SU-DHL-6 (cell line): ENCODE results near the gene TMPRSS11E.

ENCODE experiments used
- H2AFZ ChIP-seq: fragments of 200-600 bp; sonication (generic); 2 replicates; pipeline ENCODE4 v1.6.1; 2014; ENCODE audit warnings: low read depth, mild to moderate bottlenecking, moderate library complexity, mixed read lengths, antibody characterized with exemption, low read length; ENCODE audit not compliant: severe bottlenecking
- H3F3A ChIP-seq: fragments of 200-600 bp; shearing (Covaris generic); 2 replicates; pipeline ENCODE4 v1.6.0; 2016; ENCODE audit warnings: antibody characterized with exemption, mild to moderate bottlenecking; ENCODE audit not compliant: insufficient read depth
- H3K27ac ChIP-seq: fragments of 200-600 bp; sonication (generic); 2 replicates; pipeline ENCODE4 v1.5.1; 2016; ENCODE audit warnings: low read depth, mild to moderate bottlenecking, low read length, moderate library complexity, mixed read lengths
- H3K27me3 ChIP-seq: fragments of 200-600 bp; sonication (generic), shearing (Covaris generic); 2 replicates; pipeline ENCODE4 v1.6.0; 2014; ENCODE audit warnings: mild to moderate bottlenecking, low read length
- H3K36me3 ChIP-seq: fragments of 200-600 bp; sonication (generic); 2 replicates; pipeline ENCODE4 v1.6.1; 2014; ENCODE audit warnings: mild to moderate bottlenecking, low read length, mixed read lengths
- H3K4me2 ChIP-seq: fragments of 300-600, 200-600 bp; shearing (Covaris generic), sonication (generic); 2 replicates; pipeline ENCODE4 v1.6.0; 2014; ENCODE audit warnings: low read length, low read depth, mild to moderate bottlenecking; ENCODE audit not compliant: poor library complexity, severe bottlenecking
- H3K4me3 ChIP-seq: fragments of 200-600 bp; sonication (generic); 2 replicates; pipeline ENCODE4 v1.5.1; 2014; ENCODE audit warnings: antibody characterized with exemption, low read length, mild to moderate bottlenecking, mixed read lengths; ENCODE audit not compliant: insufficient read depth, poor library complexity, severe bottlenecking
- H3K79me2 ChIP-seq: fragments of 200-600 bp; sonication (generic); 2 replicates; pipeline ENCODE4 v1.6.1; 2014; ENCODE audit warnings: mild to moderate bottlenecking, low read length, moderate library complexity; ENCODE audit not compliant: insufficient read depth
- H3K9ac ChIP-seq: fragments of 200-600 bp; sonication (generic); 2 replicates; pipeline ENCODE4 v1.7.0; 2014; ENCODE audit warnings: mild to moderate bottlenecking, low read length
- H3K9me2 ChIP-seq: fragments of 200-600 bp; sonication (generic); replicated peaks from 2 replicates; pipeline ENCODE4 v1.6.1; 2014; ENCODE audit warnings: low read length; ENCODE audit not compliant: insufficient read depth
- H3K9me3 ChIP-seq: fragments of 200-600 bp; sonication (generic); 2 replicates; pipeline ENCODE4 v1.6.1; 2014; ENCODE audit warnings: low read length, mixed read lengths; ENCODE audit not compliant: insufficient read depth
- H4K20me1 ChIP-seq: fragments of 200-600 bp; sonication (generic); 2 replicates; pipeline ENCODE4 v1.6.1; 2014; ENCODE audit warnings: low read depth, mild to moderate bottlenecking, antibody characterized with exemption, low read length, moderate library complexity, mixed read lengths
- CTCF ChIP-seq: fragments of 200-600 bp; sonication (generic); IDR thresholded peaks from one replicate; pipeline ENCODE4 v1.5.1; 2017; ENCODE audit warnings: antibody characterized with exemption, mild to moderate bottlenecking, low read length, moderate library complexity; ENCODE audit not compliant: insufficient read depth, poor library complexity, severe bottlenecking
- EZH2phosphoT487 ChIP-seq: fragments of 200-600 bp; sonication (generic), shearing (Covaris generic); conservative IDR thresholded peaks from 2 replicates; pipeline ENCODE4 v1.6.1; 2018; ENCODE audit warnings: mild to moderate bottlenecking, antibody characterized with exemption, low read length, moderate library complexity, mixed read lengths

TMPRSS11E gene

GRCh38 chr4:68447201-68447600 lies at the start of gene TMPRSS11E:
TMPRSS11E (plus strand) TSS chr4:68447463; CDS start chr4:68447513, 50 bp downstream.
- Histone ChIP-seq H3K9me3 (no peaks in the 10 kb centered on the region), H3F3A (no peaks in the 10 kb centered on the region), H2AFZ (no peak within 1 kb of the TSS), H3K4me3 (no peak within 1 kb of the TSS), H4K20me1 (no peaks in the 10 kb centered on the region), H3K27me3 (no peaks in the 10 kb centered on the region), H3K36me3 (no peaks in the 10 kb centered on the region), H3K4me2 (no peak within 1 kb of the TSS), H3K9ac (no peak within 1 kb of the TSS), H3K9me2 (no peaks in the 10 kb centered on the region), H3K79me2 (no peaks in the 10 kb centered on the region), H3K27ac (no peak within 1 kb of the TSS)
- TF ChIP-seq EZH2phosphoT487 (no peak), CTCF (no peak)

GRCh38 chr4:68399306-68399705 lies 48.0 kb upstream of the TMPRSS11E start:
- no peak overlapping the region for H3K4me3 ChIP-seq
- H3K4me2 ChIP-seq = no peak overlapping the region
- H3K9me3 ChIP-seq = no peaks in the 10 kb centered on the region
- H3K79me2 ChIP-seq = no peaks in the 10 kb centered on the region
- no peaks in the 10 kb centered on the region for H3K27me3 ChIP-seq
- TF ChIP-seq EZH2phosphoT487 (no peak), CTCF (no peak)
- no peaks in the 10 kb centered on the region for H3K9me2 ChIP-seq
- H3K9ac ChIP-seq = no peak overlapping the region
- H3K36me3 ChIP-seq = no peaks in the 10 kb centered on the region
- H2AFZ ChIP-seq = no peak overlapping the region
- no peak overlapping the region for H3K27ac ChIP-seq
- no peaks in the 10 kb centered on the region for H3F3A ChIP-seq
- H4K20me1 ChIP-seq = no peaks in the 10 kb centered on the region

- H3K36me3 ChIP-seq = no peaks in the 10 kb centered on the region
- no peaks in the 10 kb centered on the region for H3K79me2 ChIP-seq
- no peaks in the 10 kb centered on the region for H3F3A ChIP-seq
- H3K27me3 ChIP-seq = no peaks in the 10 kb centered on the region
- H3K9me3 ChIP-seq = no peaks in the 10 kb centered on the region
- no peak overlapping the region for H3K4me2 ChIP-seq
- H3K9me2 ChIP-seq = no peaks in the 10 kb centered on the region
- no peak overlapping the region for H3K9ac ChIP-seq
- H4K20me1 ChIP-seq = no peaks in the 10 kb centered on the region
- H2AFZ ChIP-seq = no peak overlapping the region
- no peak overlapping the region for H3K27ac ChIP-seq
- H3K4me3 ChIP-seq = no peak overlapping the region
- TF ChIP-seq EZH2phosphoT487 (no peak), CTCF (no peak)
These were observed 46.0 kb upstream of the TMPRSS11E start for GRCh38 chr4:68401231-68401630.
